AG04450 (cell line): Measurements from ENCODE around the gene FBXO44. TPM values are rescaled to one million over a fixed set of nuclear protein-coding genes. Genes with fewer than 3 reads are reported as not detected.

Experiments
- CTCF ChIA-PET: fragments of 300-600, 350-600 bp; formaldehyde crosslinking; extraction: SDS; loops from one replicate; lab custom pipeline; 2022; ENCODE audit warnings: antibody characterized with exemption, inconsistent platforms; lab: Charles Lee
- POLR2A ChIA-PET: fragments of 350-600 bp; formaldehyde crosslinking; extraction: SDS; loops from one replicate; lab custom pipeline; 2021; ENCODE audit warnings: antibody characterized with exemption, inconsistent platforms; lab: Yijun Ruan, JAX
- DNase-seq: peaks from one replicate; pipeline ENCODE4 v3.0.0-alpha.2; 2011; ENCODE audit warnings: low read depth, low spot score
- H3K27ac ChIP-seq: one replicate; pipeline ENCODE4 v1.5.1; 2012; ENCODE audit warnings: low read depth, low read length, control low read depth
- H3K27me3 ChIP-seq: one replicate; pipeline ENCODE4 v1.6.0; 2012; ENCODE audit warnings: low read length; ENCODE audit not compliant: control insufficient read depth, insufficient read depth
- H3K4me3 ChIP-seq: 2 replicates; pipeline ENCODE4 v1.5.1; 2011; ENCODE audit warnings: mild to moderate bottlenecking, low read depth, low read length, control low read depth
- H3K9me3 ChIP-seq: 2 replicates; pipeline ENCODE4 v1.5.1; 2012; ENCODE audit warnings: low read length; ENCODE audit not compliant: control insufficient read depth, insufficient read depth
- polyA plus RNA-seq: library from polyadenylated mRNA; depleted of rRNA; stranded (reverse); fragments of >200 nt; gene quantifications from 2 replicates; pipeline ENCODE4 v1.2.3, GENCODE V29; 2011
- TF ChIP-seq, protein P1 (sequence below): IDR thresholded peaks from 2 replicates; pipeline ENCODE4 v1.5.1; 2011; ENCODE audit warnings: low read depth, low read length, control low read depth, inconsistent platforms

Gene FBXO44
- polyA plus RNA-seq, 1 experiment, result 12.3 TPM

DNA sequence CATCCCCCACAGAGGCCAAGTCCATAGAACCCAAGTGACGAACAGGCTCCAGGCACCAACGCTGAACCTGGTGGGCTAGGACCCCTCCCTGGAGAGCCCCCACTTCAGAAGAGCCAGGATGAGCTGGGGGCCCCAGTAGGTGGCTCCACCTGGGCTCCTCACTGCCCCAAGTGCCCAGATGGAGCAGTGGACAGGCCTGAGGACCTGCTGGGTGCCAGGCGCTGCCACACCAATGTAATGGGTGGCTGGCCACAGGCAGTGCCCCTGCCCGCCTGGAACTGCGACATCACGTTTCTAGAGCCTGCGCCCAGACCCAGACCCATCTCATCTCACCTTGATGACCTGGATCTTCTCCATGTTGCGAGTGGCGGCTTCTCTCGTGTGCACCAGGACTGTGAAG, 20.6 kb downstream of the FBXO44 start:
- no peak overlapping the region for H3K4me3 ChIP-seq
- ChIA-PET CTCF (interaction anchor here (4.2 kb wide), 1 partner anchor 11 kb away, joined by 28 read pairs; the partner anchor contains the start of gene FBXO6), POLR2A (no interaction called here)
- H3K9me3 ChIP-seq, result no peaks in the 10 kb centered on the region
- H3K27me3 ChIP-seq, result no peaks in the 10 kb centered on the region
- TF ChIP-seq, protein P1, sequence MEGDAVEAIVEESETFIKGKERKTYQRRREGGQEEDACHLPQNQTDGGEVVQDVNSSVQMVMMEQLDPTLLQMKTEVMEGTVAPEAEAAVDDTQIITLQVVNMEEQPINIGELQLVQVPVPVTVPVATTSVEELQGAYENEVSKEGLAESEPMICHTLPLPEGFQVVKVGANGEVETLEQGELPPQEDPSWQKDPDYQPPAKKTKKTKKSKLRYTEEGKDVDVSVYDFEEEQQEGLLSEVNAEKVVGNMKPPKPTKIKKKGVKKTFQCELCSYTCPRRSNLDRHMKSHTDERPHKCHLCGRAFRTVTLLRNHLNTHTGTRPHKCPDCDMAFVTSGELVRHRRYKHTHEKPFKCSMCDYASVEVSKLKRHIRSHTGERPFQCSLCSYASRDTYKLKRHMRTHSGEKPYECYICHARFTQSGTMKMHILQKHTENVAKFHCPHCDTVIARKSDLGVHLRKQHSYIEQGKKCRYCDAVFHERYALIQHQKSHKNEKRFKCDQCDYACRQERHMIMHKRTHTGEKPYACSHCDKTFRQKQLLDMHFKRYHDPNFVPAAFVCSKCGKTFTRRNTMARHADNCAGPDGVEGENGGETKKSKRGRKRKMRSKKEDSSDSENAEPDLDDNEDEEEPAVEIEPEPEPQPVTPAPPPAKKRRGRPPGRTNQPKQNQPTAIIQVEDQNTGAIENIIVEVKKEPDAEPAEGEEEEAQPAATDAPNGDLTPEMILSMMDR, result no peak
- DNase-seq, result no peak
- H3K27ac ChIP-seq, result no peak overlapping the region

DNA sequence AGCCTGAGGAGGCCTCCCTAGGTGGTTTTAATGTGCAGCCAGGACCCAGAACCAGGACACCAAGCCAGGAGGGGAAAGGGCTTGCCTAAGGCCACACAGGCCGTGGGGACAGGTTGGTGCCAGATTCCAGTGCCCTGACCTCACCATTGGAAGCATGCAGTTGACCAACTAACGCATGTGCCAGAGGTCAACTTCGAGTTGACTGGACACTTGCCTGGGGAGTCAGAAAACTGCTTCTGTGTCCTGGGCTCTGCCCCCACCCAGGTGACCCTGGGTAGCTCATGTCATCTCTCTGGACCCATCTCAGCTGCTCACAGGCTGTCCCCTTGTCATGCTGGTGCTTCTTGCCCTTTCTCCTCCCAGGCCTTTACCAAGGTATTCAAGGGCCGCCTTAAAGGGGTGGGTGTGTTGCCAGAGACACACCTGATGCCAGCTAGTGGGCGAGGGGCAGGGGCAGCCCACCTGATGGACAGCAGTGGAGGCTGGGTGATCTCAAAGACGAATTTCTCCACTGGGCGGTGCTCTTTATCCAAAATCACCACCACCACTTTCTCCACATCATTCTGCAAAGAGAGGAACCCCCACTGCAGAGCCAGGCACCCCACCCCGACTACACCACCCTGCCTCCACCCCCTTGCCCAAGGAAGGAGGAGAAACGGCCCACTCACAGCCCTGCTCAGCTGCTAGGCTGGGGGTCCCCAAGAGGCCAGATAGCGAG, 21.9 kb downstream of the FBXO44 start:
- no peaks in the 10 kb centered on the region; the same call in 1 of the 2 replicates for H3K9me3 ChIP-seq
- TF ChIP-seq, protein P1, result no peak
- H3K27me3 ChIP-seq, result no peaks in the 10 kb centered on the region
- POLR2A ChIA-PET, result no interaction called here
- no peak overlapping the region for H3K27ac ChIP-seq
- H3K4me3 ChIP-seq, result no peak overlapping the region
- no peak for DNase-seq
- CTCF ChIA-PET, result interaction anchor here (4.2 kb wide), 1 partner anchor 12 kb away, joined by 28 read pairs; the partner anchor contains the start of gene FBXO6

DNA sequence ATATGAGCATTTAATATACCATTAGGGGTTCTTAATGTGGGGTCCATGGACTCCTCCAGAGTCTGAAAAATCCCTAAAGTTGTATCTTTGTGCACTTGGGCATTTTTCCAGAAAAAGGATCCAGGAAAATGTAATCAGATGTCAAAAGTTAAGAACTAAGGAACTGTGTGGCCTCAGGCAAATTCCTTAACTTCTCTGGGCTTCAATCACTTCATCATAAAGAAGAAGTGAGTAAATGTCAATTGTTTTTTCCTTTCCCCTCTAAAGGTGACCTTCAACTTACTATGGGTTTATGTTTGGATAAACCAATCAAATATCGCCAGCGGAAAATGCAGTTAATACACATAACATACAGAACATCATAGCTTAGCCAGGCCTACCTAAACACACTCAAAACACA, 23.8 kb downstream of the FBXO44 start:
- H3K27ac ChIP-seq, result no peak overlapping the region
- TF ChIP-seq, protein P1, result no peak
- ChIA-PET CTCF (no interaction called here), POLR2A (no interaction called here)
- DNase-seq, result no peak
- H3K9me3 ChIP-seq, result no peaks in the 10 kb centered on the region; the same call in 1 of the 2 replicates
- no peaks in the 10 kb centered on the region for H3K27me3 ChIP-seq
- no peak overlapping the region for H3K4me3 ChIP-seq

DNA sequence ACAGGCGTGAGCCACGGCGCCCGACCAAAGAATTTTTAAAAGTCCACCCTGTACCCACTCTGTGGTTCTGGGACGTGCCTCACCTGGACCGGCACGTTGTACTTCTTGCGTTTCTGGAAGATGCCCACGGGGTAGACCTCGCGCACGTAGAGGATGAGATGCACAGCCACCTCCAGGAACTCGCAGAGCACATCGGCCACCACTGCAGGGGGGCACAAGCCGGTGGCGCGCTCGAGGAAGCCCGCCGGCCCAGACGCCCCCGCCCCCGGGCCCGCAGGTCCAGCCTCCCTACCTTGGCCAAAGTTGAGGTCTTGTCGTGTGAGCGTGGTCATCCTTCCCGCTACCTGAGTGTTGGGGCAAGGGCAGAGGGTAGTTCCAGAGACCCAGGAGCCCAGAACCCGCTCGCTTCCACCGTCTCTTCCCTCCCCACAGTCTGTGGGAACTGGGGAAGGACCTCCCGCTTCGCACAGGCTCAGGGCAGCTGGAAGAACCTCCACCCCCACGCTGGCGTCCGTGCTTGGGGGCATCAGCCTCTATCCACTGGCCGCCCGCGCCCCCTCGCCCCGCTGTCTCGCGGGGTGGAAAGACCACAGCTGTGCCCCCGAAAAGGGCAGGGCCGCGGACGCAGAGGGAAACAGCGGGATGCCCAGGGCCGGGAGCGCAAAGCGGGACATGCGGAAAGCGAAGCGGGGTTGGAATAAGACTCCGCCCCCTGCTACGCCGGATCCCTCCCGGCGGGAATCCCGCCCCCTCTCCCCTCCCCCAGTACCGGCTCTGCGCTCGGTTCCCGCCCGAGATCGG, 25.8 kb downstream of the FBXO44 start:
- peak overlapping the region; percentile 52 for H3K27ac ChIP-seq
- H3K4me3 ChIP-seq, result peak overlapping the region; percentile 84
- no peaks in the 10 kb centered on the region for H3K27me3 ChIP-seq
- no peak for DNase-seq
- ChIA-PET POLR2A (interaction anchor here (0.6 to 1.4 kb wide), 3 partner anchors 16 to 56 kb away, joined by 4 to 6 read pairs (median 5); partner anchors contain the start of gene FBXO6), CTCF (interaction anchor here (0.6 to 2.4 kb wide), 2 partner anchors 16 to 42 kb away, joined by 4 to 17 read pairs; partner anchors contain the start of gene FBXO6)
- H3K9me3 ChIP-seq, result no peaks in the 10 kb centered on the region; the same call in 1 of the 2 replicates
- TF ChIP-seq, protein P1, result no peak
